ENCODE data around the gene ZNF710.
"Not testable (repeated sequence)": the region's sequence is repeated elsewhere in the genome, so short reads cannot be mapped to it uniquely, and the experiment has no call there.

Gene ZNF710

GRCh38 chr15:90001062-90001682 lies at the start of gene ZNF710:
TSS of gene ZNF710 (plus strand) at chr15:90001324. CDS start at chr15:90067138, 65,814 bp downstream.
- DNase-seq, result peak; percentile 58

GRCh38 chr15:89954541-89954940 lies 46.6 kb upstream of the ZNF710 start:
- DNase-seq, result no peak

GRCh38 chr15:89955449-89955998 lies 45.6 kb upstream of the ZNF710 start:
- DNase-seq, result not testable (repeated sequence)

GRCh38 chr15:89958107-89958805 lies 42.9 kb upstream of the ZNF710 start:
- no peak for DNase-seq

- no peak for DNase-seq
These were observed 37.6 kb upstream of the ZNF710 start for GRCh38 chr15:89963301-89964231.

GRCh38 chr15:89964232-89964954 lies 36.7 kb upstream of the ZNF710 start:
- no peak for DNase-seq

GRCh38 chr15:89967881-89968280 lies 33.2 kb upstream of the ZNF710 start:
- DNase-seq, result no peak

GRCh38 chr15:89971592-89971997 lies 29.5 kb upstream of the ZNF710 start:
- DNase-seq, result no peak

- no peak for DNase-seq
These were observed 29.0 kb upstream of the ZNF710 start for GRCh38 chr15:89972085-89972484.

- DNase-seq, result no peak
These were observed 25.5 kb upstream of the ZNF710 start for GRCh38 chr15:89975482-89976245.

- no peak for DNase-seq
These were observed 24.9 kb upstream of the ZNF710 start for GRCh38 chr15:89976246-89976600.

- not testable (repeated sequence) for DNase-seq
These were observed 23.3 kb upstream of the ZNF710 start for GRCh38 chr15:89977836-89978235.

GRCh38 chr15:89978914-89979313 lies 22.2 kb upstream of the ZNF710 start:
- no peak for DNase-seq

GRCh38 chr15:89980896-89981295 lies 20.2 kb upstream of the ZNF710 start:
- DNase-seq, result no peak

GRCh38 chr15:89982315-89983055 lies 18.6 kb upstream of the ZNF710 start:
- DNase-seq, result no peak

GRCh38 chr15:89984001-89984400 lies 17.1 kb upstream of the ZNF710 start:
- DNase-seq, result no peak

- DNase-seq, result no peak
These were observed 16.6 kb upstream of the ZNF710 start for GRCh38 chr15:89984421-89985010.

GRCh38 chr15:89985111-89985510 lies 16.0 kb upstream of the ZNF710 start:
- no peak for DNase-seq

- DNase-seq, result no peak
These were observed 9.8 kb upstream of the ZNF710 start for GRCh38 chr15:89991312-89991711.

GRCh38 chr15:89993349-89993748 lies 7.8 kb upstream of the ZNF710 start:
- no peak for DNase-seq

GRCh38 chr15:89997079-89997478 lies 4.0 kb upstream of the ZNF710 start:
- DNase-seq, result no peak
